VCaP (cell line): ENCODE results near the gene ANXA5.

ENCODE experiments used
- H3K27ac ChIP-seq: fragments of 450-650 bp; 2 replicates; pipeline ENCODE4 v1.5.1; 2017
- TF ChIP-seq, protein P1 (sequence below): fragments of 450-650 bp; conservative IDR thresholded peaks from 2 replicates; pipeline ENCODE4 v1.5.1; 2017; ENCODE audit warnings: mild to moderate bottlenecking, moderate library complexity

The ANXA5 gene

DNA sequence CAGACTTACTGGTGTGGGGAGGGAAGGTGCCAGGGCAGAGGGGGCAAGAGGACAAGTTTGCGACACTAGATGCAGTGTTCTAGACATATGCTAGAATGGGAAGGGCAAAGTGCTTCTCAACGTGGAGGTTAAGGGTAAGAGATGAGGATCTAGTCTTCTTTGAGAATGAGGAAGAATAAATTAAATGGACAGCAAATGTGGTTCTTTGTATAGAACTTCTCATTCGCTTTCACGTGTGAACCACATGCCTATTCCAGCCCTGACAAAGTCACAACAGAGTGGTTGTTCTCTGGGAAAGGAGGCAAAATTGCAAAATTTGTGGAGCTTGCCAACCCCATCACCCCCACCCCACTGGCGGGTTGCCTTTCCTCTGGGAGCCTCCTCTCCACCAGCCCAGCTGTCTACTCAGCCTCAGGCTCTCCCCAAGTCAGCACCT, 1.5 kb upstream of the ANXA5 start:
- H3K27ac ChIP-seq, result no peak overlapping the region
- TF ChIP-seq, protein P1, sequence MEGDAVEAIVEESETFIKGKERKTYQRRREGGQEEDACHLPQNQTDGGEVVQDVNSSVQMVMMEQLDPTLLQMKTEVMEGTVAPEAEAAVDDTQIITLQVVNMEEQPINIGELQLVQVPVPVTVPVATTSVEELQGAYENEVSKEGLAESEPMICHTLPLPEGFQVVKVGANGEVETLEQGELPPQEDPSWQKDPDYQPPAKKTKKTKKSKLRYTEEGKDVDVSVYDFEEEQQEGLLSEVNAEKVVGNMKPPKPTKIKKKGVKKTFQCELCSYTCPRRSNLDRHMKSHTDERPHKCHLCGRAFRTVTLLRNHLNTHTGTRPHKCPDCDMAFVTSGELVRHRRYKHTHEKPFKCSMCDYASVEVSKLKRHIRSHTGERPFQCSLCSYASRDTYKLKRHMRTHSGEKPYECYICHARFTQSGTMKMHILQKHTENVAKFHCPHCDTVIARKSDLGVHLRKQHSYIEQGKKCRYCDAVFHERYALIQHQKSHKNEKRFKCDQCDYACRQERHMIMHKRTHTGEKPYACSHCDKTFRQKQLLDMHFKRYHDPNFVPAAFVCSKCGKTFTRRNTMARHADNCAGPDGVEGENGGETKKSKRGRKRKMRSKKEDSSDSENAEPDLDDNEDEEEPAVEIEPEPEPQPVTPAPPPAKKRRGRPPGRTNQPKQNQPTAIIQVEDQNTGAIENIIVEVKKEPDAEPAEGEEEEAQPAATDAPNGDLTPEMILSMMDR, result no peak

DNA sequence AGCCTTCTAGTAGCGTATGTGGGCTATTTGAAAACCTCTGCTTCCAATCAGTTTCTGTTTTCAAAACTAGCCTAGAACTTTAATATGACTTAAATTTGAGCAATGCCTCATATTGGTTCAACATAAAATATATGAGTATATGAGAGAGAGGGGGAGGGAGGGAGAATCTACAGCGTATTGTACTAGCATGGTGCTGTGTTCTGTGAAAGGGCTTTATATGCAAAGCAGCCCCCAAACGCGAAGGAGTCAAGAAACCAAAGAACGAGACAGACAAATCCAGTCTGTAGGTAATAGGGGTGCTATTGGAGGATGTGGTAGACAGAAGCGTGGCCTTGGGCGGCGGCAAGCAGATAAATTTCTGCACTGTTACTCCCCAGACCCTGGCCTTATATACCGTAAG, 784 bp upstream of the ANXA5 start:
- H3K27ac ChIP-seq, result peak overlapping the region; percentile 76

DNA sequence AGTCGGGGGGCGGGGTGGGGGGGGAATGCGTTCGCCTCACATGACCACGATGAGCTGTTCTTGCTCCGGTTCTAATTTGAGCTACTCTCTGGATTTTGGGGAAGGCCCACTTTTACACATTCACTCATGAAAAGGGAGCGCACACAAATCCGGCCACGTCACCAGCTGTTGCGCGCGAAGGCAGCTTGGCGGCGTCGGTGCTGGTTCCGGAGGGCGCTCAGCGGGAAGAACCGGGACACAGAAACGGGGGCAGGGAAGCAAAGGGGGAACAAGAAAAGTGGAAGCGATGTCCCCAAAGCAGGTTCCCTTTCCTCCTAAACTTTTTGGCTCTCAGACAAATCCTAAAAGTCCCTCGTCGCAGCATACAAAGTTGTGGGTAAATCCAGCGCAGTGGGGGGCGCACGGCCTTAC, 605 bp downstream of the ANXA5 start:
- TF ChIP-seq, protein P1, result no peak
- H3K27ac ChIP-seq, result peak overlapping the region; percentile 76

More for the DNA sequence above, 784 bp upstream of the ANXA5 start:
- TF ChIP-seq, protein P1, result no peak

DNA sequence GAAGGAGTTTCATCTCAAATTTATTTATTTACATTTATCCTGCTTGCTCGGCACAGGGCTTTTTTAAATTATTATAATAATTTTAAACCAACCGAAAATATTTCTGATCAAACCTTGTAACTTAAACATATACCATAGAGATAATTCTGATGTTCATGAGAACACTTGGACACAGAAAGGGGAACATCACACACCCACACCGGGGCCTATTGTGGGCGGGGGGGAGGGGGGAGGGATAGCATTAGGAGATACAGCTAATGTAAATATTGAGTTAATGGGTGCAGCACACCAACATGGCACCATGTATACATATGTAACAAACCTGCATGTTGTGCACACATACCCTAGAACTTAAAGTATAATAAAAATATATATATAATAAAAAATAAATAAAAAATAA, 2.9 kb downstream of the ANXA5 start:
- TF ChIP-seq, protein P1, result no peak
- H3K27ac ChIP-seq, result peak overlapping the region; percentile 67

DNA sequence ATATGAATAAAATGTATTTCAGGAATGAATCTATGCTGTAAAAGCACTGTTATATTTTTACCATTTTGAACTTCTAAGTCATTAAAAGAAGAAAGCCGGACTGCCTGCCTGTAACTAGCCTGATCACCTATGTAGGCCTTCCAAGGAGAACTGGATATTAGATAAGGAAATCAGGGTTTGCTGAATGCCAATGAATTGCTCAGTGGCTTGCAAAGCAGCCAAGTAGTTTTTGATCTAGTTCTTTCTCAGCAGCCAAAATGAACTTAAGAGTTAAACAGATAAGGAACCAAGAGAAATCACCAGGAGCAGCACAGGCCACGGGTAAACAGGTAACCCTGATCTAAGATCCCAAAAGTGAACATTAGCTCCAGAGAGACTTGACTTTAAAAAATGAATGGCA, 3.3 kb downstream of the ANXA5 start:
- H3K27ac ChIP-seq, result peak overlapping the region; percentile 67
- TF ChIP-seq, protein P1, result no peak

- peak overlapping the region; percentile 67 for H3K27ac ChIP-seq
Observed at GRCh38 chr4:121692261-121692660, 4.5 kb downstream of the ANXA5 start.

GRCh38 chr4:121690001-121690400, 6.8 kb downstream of the ANXA5 start:
- peak overlapping the region; percentile 67 for H3K27ac ChIP-seq
- TF ChIP-seq, protein P1, result no peak

More at GRCh38 chr4:121692261-121692660, 4.5 kb downstream of the ANXA5 start:
- TF ChIP-seq, protein P1, result no peak

- no peak overlapping the region for H3K27ac ChIP-seq
- TF ChIP-seq, protein P1, result no peak
Observed at GRCh38 chr4:121688701-121689100, 8.1 kb downstream of the ANXA5 start.
